Panc1 (cell line): ENCODE data around the gene WAPL. TPM values are rescaled to one million over a fixed set of nuclear protein-coding genes. Genes with fewer than 3 reads are reported as not detected.

Source experiments
- ATAC-seq: fragments of 200-7000 bp; cut with Tn5 transposase; 2 replicates; pipeline ENCODE4 v1.9.1; 2020; ENCODE audit warnings: mild to moderate bottlenecking, moderate library complexity
- BruUV-seq: library from RNA; stranded (reverse); fragments of 400-500 nt; replicated peaks from 2 replicates; lab custom pipeline; 2021; lab: Mats Ljungman, UMichigan
- CTCF ChIA-PET: fragments of 300-600 bp; sonication (Branson Sonifier 250); formaldehyde crosslinking; loops from one replicate; lab custom pipeline; 2022; ENCODE audit warnings: antibody characterized with exemption; lab: Charles Lee
- POLR2A ChIA-PET: fragments of 300-600 bp; sonication (Branson Sonifier 250); formaldehyde crosslinking; loops from one replicate; lab custom pipeline; 2022; ENCODE audit warnings: antibody characterized with exemption; lab: Charles Lee
- DNase-seq: peaks from one replicate; pipeline ENCODE4 v3.0.0-alpha.2; 2010; ENCODE audit warnings: low read depth, low spot score
- H3K27ac ChIP-seq: 2 replicates; pipeline ENCODE4 v1.5.1; 2011; ENCODE audit warnings: mild to moderate bottlenecking, low read length, inconsistent platforms
- H3K27me3 ChIP-seq: fragments of 200-500 bp; sonication (Bioruptor generic); 2 replicates; pipeline ENCODE4 v1.6.0; 2014; ENCODE audit warnings: low read length, inconsistent platforms; ENCODE audit not compliant: control insufficient read depth, insufficient read depth
- H3K36me3 ChIP-seq: fragments of 200-500 bp; sonication (Bioruptor generic); 2 replicates; pipeline ENCODE4 v1.5.1; 2014; ENCODE audit warnings: inconsistent platforms, mild to moderate bottlenecking, low read length, moderate library complexity; ENCODE audit not compliant: control insufficient read depth, insufficient read depth
- H3K4me1 ChIP-seq: 2 replicates; pipeline ENCODE4 v1.5.1; 2011; ENCODE audit warnings: inconsistent platforms, mild to moderate bottlenecking, low read length, moderate library complexity; ENCODE audit not compliant: control insufficient read depth, insufficient read depth
- H3K4me3 ChIP-seq, 2 experiments: 2 replicates each; pipeline ENCODE4 v1.5.1; 2011 to 2012; ENCODE audit warnings: low read depth in 2 of 2, low read length in 2 of 2, mild to moderate bottlenecking in 2 of 2, inconsistent platforms in 1 of 2, moderate library complexity in 1 of 2
- H3K9me3 ChIP-seq: fragments of 200-500 bp; sonication (Bioruptor generic); 2 replicates; pipeline ENCODE4 v1.5.1; 2014; ENCODE audit warnings: low read depth, mild to moderate bottlenecking, inconsistent platforms, low read length, moderate library complexity; ENCODE audit not compliant: control insufficient read depth, insufficient read depth
- CTCF ChIP-seq: fragments of 450-650 bp; IDR thresholded peaks from 2 replicates; pipeline ENCODE4 v1.5.1; 2017; ENCODE audit warnings: mild to moderate bottlenecking
- POLR2AphosphoS5 ChIP-seq: IDR thresholded peaks from 2 replicates; pipeline ENCODE4 v1.6.1; 2012; ENCODE audit warnings: mild to moderate bottlenecking, low read depth, low read length, moderate library complexity
- REST ChIP-seq, 2 experiments: IDR thresholded peaks; 2 replicates each; pipeline ENCODE4 v1.6.1; 2011 to 2012; ENCODE audit warnings: low read depth in 2 of 2, control low read depth in 1 of 2, low read length in 1 of 2, mild to moderate bottlenecking in 1 of 2, moderate library complexity in 1 of 2; ENCODE audit not compliant: insufficient read depth in 1 of 2
- SIN3A ChIP-seq: IDR thresholded peaks from 2 replicates; pipeline ENCODE4 v1.6.1; 2012; ENCODE audit warnings: low read depth, mild to moderate bottlenecking, low read length, moderate library complexity, borderline replicate concordance; ENCODE audit not compliant: insufficient read depth
- TCF7L2 ChIP-seq: IDR thresholded peaks from 2 replicates; pipeline ENCODE4 v1.6.1; 2011; ENCODE audit warnings: mild to moderate bottlenecking, low read depth, low read length, inconsistent platforms
- in situ Hi-C: cut with HindIII; loops from 2 replicates; pipeline ENCODE4 v1.10.0; 2016; ENCODE audit warnings: low sequenced_read_pairs, low pct_unique_long_range_greater_than_20kb
- intact Hi-C: fragments of 100-400 bp; cut with micrococcal nuclease; formaldehyde crosslinking; loops from one replicate; pipeline ENCODE4 v1.10.0; 2022; ENCODE audit not compliant: unreplicated experiment
- total RNA-seq: library from RNA; stranded (reverse); gene quantifications from one replicate; pipeline ENCODE4 v1.2.1, GENCODE V29; 2021; ENCODE audit not compliant: unreplicated experiment

The WAPL gene
- total RNA-seq, 1 experiment from 2014 or later: 56.2 TPM

- no peaks in the 10 kb centered on the region for H3K9me3 ChIP-seq
- no peak overlapping the region for H3K4me3 ChIP-seq
- ATAC-seq (no peak; the same call in 1 of the 2 replicates), DNase-seq (no peak)
- intact Hi-C loops: no loop called here
- ChIA-PET CTCF (no interaction called here), POLR2A (interaction anchor here (0.6 kb wide), 1 partner anchor 185 kb away, joined by 6 read pairs; no protein-coding TSS in a partner anchor)
- BruUV-seq: no TSS peak
- H3K27me3 ChIP-seq: no peaks in the 10 kb centered on the region
- no peaks in the 10 kb centered on the region for H3K36me3 ChIP-seq
- in situ Hi-C loops: no loop called here
- TF ChIP-seq TCF7L2 (no peak), REST (IDR thresholded peaks at IDR 0.05; ENCODE audit: insufficient read depth in 1 of 2, low read depth in 2 of 2, low read length in 1 of 2) (no peak), CTCF (no peak), POLR2AphosphoS5 (no peak), SIN3A (no peak)
- H3K27ac ChIP-seq: no peak overlapping the region
- no peaks in the 10 kb centered on the region for H3K4me1 ChIP-seq
Measured at GRCh38 chr10:86393362-86393761, 128.2 kb downstream of the WAPL start.

GRCh38 chr10:86392723-86393094 lies 128.9 kb downstream of the WAPL start:
- no TSS peak for BruUV-seq
- no peaks in the 10 kb centered on the region for H3K27me3 ChIP-seq
- no peak overlapping the region for H3K4me3 ChIP-seq
- POLR2A ChIA-PET: interaction anchor here (0.7 kb wide), 1 partner anchor 10 kb away, joined by 3 read pairs; no protein-coding TSS in a partner anchor
- H3K27ac ChIP-seq: no peak overlapping the region
- no peak for TF ChIP-seq REST (IDR thresholded peaks at IDR 0.05; ENCODE audit: insufficient read depth in 1 of 2, low read depth in 2 of 2, low read length in 1 of 2)
- no peak for TF ChIP-seq POLR2AphosphoS5
- TF ChIP-seq TCF7L2: no peak
- no peak for TF ChIP-seq SIN3A
- TF ChIP-seq CTCF: no peak
- intact Hi-C loops: no loop called here
- no peak for ATAC-seq
- in situ Hi-C loops: no loop called here
- no peaks in the 10 kb centered on the region for H3K9me3 ChIP-seq
- no peak for DNase-seq
- H3K36me3 ChIP-seq: no peaks in the 10 kb centered on the region
- CTCF ChIA-PET: no interaction called here
- no peaks in the 10 kb centered on the region for H3K4me1 ChIP-seq
